ENCODE results near the gene STAT3.

DNA sequence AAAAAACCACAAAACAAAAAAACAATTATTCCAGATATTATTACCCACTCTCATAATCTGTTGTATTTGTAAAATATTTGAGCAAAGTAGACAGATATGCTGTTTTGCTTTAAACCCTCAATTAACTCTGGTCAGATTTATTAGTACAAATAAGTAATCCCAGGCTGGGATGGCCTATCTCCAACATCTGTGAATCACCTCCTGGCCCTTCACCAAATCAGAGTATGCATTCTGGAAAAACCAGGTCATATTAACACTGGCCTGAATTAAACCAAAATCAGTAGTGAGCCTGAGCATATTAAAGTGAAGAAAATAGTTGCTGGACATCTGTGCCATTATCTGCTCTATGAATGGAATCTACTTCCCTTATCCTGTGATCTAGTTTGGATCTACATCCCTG, 41.0 kb downstream of the STAT3 start:
- TF ChIP-seq JUND (IDR thresholded peaks at IDR 0.05), result peak; percentile 94
- TF ChIP-seq, protein P1, sequence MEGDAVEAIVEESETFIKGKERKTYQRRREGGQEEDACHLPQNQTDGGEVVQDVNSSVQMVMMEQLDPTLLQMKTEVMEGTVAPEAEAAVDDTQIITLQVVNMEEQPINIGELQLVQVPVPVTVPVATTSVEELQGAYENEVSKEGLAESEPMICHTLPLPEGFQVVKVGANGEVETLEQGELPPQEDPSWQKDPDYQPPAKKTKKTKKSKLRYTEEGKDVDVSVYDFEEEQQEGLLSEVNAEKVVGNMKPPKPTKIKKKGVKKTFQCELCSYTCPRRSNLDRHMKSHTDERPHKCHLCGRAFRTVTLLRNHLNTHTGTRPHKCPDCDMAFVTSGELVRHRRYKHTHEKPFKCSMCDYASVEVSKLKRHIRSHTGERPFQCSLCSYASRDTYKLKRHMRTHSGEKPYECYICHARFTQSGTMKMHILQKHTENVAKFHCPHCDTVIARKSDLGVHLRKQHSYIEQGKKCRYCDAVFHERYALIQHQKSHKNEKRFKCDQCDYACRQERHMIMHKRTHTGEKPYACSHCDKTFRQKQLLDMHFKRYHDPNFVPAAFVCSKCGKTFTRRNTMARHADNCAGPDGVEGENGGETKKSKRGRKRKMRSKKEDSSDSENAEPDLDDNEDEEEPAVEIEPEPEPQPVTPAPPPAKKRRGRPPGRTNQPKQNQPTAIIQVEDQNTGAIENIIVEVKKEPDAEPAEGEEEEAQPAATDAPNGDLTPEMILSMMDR (IDR thresholded peaks at IDR 0.05), result no peak
- TF ChIP-seq GABPA (IDR thresholded peaks at IDR 0.05; ENCODE audit: low read depth), result no peak
- TF ChIP-seq POLR2AphosphoS5 (IDR thresholded peaks at IDR 0.05; ENCODE audit: low read depth, low read length), result peak; percentile 55; the same call in 1 of the 2 replicates
- TF ChIP-seq NRF1 (IDR thresholded peaks at IDR 0.05; ENCODE audit: low read depth, low read length), result no peak
- TF ChIP-seq YY1 (IDR thresholded peaks at IDR 0.05; ENCODE audit: low read depth), result no peak
- no peak for TF ChIP-seq RCOR1 (IDR thresholded peaks at IDR 0.05; ENCODE audit: low read length)
- no peak for TF ChIP-seq EZH2phosphoT487 (IDR thresholded peaks at IDR 0.05; ENCODE audit: borderline replicate concordance, low read depth)
- TF ChIP-seq MEF2A (IDR thresholded peaks at IDR 0.05; ENCODE audit: borderline replicate concordance, low read depth), result 0 out of 2 replicates have a peak, but pooled peaks have one; percentile 39
- no peak for TF ChIP-seq FOXJ3 (CRISPR knock-in tag; IDR thresholded peaks at IDR 0.05)
- TF ChIP-seq, protein P2, sequence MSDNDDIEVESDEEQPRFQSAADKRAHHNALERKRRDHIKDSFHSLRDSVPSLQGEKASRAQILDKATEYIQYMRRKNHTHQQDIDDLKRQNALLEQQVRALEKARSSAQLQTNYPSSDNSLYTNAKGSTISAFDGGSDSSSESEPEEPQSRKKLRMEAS (IDR thresholded peaks at IDR 0.05; ENCODE audit: low read depth), result no peak; the same call in 1 of the 2 replicates
